ENCODE data around the gene WWP2.
"Not testable (repeated sequence)": the region's sequence is repeated elsewhere in the genome, so short reads cannot be mapped to it uniquely, and the experiment has no call there.

The WWP2 gene

DNA sequence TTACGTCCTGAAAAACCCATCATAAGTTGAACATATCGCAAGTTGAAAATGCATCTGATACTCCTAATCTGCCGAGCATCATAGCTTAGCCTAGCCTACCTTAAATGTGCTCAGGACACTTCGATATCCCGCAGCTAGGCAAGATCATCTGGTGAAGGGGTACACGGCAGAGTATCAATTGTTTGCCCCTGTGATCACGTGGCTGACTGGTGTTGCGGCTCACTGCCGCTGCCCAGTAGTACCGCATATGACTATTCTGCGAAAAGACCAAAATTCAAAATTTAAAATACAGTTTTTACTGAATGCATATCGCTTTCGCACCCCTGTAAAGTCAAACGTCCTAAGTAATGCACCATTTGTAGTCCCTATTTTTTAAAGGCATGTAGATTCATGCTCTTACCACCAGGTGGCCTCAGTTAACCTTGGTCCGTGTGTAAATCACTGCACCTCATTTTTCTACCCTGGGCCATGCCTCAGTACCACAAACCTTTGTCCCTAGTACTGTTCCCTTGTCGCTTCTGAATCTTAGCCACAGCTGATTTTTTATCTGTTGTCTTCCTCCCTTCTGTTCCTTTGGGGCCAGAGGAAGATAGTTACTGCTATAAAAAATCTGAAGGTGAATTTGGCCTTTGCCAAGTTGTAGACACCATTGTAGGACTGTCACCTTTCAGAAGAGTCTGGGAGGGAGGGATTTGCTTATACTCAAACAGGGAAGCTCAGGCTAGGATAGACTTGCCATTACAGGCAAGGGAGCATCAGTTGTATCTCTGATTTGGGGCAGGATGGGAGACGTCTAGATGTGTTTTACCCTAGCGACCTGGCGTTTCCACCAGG lies 34.4 kb downstream of the WWP2 start:
- FAIRE-seq: peak; percentile 96

DNA sequence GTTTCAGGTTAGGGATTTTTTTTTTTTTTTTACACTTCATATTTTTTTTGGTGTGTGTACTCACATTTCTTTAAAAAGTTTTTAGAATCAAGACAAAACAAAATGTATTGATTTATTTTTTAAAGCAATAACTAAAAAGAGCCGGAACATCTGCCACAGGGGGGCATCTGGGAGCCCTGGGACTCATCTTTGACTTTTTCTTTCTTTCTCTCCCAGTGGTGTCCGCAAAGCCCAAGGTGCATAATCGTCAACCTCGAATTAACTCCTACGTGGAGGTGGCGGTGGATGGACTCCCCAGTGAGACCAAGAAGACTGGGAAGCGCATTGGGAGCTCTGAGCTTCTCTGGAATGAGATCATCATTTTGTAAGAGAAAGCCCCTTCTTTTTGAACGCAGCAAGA lies 36.3 kb downstream of the WWP2 start:
- peak; percentile 91 for FAIRE-seq

DNA sequence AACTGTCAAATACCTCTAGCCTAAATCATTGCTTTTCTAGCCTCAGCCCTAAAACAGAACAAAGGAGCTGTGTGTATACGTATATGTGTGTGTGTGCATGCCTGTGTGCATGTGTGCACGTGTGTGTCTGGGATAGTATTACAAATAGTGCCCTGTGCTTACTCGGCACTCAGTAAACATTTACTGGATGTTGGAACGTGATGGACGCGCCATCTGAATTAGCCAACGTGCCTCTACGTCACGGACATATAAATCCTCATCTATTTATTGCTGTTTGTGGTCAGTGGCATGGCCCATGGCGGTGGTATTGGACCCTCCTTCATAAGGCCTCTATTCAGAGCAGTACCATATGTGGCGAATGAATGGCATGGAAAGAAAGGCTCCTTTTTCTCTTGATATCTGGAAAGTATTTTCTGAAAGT lies 37.5 kb downstream of the WWP2 start:
- FAIRE-seq: no peak

DNA sequence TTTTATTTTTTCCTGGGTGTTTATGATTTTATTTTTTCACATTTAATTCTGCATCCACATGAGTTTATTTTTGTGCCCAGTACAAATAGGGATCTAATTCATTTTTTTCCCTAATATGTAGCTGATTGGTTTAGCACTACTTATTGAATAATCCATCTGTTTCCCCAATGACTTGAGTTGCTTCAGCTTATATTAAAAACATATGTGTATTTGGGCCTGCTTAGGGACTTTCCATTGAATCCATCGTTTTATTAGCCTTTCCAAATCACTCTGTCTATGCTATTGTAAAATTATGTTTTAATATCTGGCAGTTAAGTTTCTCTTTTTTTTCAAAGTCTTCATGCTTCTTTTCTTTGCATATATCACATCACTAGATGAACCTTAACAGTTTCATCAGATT lies 42.2 kb downstream of the WWP2 start:
- peak; percentile 16 for FAIRE-seq

DNA sequence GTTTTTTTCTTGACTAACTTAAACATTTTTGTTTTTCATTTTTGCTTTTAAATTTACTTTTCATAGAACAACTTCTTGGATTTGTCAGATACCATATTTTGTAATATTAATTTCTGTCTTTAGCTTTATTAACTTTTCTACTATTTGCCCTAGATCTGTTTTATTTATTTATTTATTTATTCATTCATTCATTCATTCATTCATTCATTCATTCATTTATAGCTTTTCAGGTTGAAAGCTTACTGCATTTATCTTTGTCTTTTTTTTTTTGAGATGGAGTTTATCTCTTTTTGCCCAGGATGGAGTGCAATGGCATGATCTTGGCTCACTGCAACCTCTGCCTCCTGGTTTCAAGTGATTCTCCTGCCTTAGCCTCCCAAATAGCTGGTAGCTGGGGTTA lies 44.6 kb downstream of the WWP2 start:
- FAIRE-seq: peak; percentile 90

DNA sequence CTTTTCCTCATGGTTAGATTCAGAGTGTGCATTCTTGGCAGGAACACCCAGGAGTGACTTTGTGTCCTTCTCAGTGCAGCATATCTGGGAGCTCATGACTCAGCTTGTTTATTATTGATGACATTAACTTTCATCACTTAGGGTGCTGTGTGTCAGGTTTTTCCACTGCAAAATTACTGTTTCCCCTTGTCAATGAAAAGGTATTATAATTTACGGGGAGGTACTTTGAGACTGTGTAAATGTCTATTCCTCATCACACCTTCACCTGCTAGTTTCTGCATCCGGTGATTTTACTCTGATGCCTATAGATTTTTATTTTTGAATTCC lies 50.5 kb downstream of the WWP2 start:
- FAIRE-seq: no peak

DNA sequence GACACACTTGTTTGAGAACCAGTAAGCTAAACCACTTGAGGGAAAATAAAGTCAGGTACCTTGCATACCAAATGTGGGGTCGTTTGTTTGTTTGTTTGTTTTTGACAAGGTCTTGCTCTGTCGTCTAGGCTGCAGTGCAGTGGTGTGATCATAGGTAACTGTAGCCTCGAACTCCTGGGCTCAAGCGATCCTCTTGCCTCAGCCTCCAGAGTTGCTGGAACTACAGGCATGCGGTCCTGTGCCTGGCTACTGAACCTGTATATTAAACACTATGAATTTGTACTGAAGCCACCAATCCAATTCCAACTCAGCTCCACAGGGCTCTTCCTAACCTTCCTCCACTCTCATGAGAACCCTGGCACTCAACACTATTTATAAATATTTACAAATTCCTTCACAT lies 51.9 kb downstream of the WWP2 start:
- FAIRE-seq: no peak

DNA sequence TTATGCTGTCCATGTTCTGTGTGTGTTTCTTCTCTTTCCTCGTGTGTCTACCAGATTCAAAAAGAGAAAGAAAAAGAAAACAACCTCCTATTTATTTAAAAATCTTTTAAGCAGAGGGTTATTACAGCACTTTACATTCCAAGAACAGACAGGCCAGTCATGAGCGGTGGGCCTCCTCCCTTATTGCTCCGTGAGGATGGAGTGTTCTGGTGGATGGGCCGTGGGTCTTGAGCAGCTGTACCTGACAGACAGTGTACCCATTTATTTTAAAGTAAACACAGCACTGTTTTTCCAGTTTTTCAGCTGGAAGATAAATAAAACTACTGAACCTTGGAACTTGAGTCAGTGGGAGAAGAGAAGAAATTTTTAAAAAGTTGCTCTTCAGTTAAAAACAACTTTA lies 52.4 kb downstream of the WWP2 start:
- FAIRE-seq: no peak

DNA sequence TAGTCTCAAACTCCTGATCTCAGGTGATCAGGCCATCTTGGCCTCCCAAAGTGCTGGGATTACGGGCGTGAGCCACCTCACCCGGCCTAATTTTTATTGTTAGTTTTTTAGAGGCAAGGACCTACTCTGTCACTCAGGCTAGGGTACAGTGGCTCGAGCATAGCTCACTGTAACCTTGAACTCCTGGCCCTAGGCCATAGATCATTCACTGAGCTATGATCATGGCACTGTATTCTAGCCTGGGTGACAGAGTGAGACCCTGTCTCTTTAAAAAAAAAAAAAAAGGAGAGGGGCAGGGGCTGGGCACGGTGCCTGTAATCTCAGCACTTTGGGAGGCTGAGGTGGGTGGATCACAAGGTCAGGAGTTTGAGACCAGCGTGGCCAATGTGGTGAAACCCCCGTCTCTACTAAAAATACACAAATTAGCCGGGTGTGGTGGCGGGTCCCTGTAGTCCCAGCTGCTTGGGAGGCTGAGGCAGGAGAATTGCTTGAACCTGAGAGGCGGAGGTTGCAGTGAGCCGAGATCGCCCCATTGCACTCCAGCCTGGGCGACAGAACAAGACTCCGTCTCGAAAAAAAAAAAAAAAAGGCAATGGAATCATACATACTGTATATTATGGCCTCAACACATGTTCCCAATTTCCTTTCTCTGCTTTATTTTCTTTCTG lies 53.2 kb downstream of the WWP2 start:
- not testable (repeated sequence) for FAIRE-seq

DNA sequence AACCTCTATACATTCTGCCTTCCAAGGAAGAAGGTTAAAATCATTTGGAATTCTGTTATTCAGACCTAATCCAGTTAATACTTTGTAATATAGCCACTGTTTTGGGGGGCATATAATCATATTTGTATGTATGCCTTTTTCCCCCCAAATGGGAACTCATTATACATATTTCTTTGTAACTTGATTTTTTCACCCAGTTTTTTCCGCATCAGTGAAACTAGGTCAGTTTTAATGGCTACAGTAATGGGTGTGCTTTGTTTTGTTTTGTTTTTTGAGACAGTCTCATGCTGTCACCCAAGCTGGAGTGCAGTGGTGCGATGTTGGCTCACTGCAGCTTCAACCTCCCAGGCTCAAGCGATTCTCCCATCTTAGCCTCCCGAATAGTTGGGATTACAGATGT lies 54.9 kb downstream of the WWP2 start:
- no peak for FAIRE-seq

DNA sequence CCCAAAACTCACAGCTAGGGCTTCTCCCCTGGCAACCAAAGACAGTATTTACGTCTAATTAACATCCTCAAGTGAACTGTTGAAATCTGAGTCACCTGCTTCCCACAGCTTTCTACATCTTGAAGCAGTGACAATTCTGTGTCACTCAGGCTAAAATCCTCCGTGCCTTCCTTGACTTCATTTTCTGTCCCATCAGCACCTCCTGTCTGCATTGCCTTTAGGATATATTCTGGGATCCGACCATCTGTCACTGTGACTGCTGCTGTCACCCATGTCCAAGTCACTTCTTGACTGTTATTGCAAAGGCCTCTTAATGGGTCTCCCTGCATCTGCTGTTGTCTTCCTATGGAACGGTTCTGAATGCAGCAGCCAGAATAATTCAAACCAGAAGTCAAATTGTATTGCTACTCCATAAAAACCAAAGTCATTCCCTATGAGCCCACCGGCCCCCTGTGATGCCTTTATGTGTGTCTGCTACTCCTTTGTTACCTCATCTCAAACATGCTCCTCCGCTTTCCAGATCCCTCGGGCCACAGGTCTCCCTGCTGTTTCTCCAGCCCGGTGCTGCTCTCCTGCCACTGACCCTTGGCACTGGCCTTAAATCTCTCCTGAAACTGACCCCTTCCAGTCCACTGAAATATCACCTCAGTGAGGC lies 56.9 kb downstream of the WWP2 start:
- no peak for FAIRE-seq

DNA sequence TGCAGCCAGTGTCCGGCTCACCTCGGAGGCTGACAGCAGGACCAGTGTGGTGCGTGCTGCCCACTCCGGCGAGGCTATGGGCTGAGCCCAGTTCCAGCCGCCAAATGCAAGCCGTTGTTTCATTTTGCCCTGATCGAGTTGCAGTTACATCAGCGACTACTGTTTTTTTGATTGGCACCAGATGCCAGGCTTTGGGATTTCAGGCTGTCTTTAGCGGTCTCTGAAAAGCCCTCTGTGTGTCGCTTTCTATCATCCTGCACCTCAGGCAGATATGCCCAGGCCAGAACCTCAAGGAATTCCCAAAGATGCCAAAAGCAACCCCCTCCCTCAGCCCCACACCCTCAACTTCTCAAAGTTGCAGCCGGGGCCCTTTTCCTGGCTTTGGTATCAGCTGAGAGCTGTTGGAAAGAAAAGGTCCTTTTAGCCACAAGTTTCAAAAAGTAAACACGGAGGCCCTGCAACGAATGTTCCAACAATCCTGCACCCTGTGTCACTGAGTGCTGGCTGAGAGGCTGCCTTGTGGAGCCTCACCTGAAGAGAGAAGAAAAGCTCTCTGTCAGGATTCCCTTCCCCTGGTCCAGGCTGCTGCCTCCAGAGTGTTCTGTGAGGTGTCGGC lies 58.9 kb downstream of the WWP2 start:
- FAIRE-seq: peak; percentile 95

DNA sequence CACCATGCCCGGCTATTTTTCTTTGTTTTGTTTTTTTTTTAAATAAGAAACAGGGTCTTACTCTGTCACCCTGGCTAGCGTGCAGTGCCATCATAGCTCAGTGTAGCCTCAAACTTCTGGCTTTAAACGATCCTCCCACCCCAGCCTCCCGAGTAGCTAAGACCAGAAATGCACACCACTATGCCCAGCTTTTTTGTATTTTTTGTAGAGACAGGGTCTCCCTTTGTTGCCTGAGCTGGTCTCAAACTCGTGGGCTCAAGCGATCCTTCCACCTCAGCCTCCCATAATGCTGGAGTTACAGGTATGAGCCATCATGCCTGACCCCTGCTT lies 59.7 kb downstream of the WWP2 start:
- no peak for FAIRE-seq

DNA sequence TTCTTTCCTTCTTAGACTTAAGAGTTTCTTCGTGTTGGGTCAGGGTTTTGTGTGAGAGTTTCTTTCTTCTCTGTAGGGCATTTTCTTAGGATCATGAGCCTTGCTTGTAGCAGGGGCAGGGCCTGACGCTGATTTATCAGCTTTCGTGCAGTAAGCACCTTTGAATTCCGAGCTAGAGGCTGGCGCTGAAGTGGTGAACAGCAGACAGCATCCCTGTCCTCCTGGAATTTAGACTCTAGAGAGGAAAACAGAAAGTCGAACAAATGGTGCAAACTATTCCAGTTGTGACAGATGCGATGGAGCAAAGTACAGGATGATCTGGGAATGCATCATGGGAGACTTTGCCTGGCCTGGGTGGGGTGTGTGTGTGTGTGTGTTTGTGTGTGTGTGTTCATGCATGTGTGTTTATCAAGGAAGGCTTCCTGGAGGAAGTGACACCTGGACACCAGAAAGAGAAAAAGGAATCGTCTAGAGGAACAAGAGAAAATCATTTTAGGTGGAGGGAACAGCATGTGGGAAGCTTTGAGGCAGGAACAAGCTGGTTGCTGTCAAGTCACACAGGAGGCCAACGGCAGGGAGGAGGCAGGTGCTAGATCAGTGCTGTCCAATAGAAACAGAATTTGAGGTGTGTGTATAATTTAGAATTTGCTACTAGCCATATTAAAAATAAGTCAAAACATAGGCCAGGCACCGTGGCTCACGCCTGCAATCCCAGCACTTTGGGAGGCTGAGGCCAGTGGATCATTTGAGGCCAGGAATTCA lies 60.2 kb downstream of the WWP2 start:
- FAIRE-seq: no peak

DNA sequence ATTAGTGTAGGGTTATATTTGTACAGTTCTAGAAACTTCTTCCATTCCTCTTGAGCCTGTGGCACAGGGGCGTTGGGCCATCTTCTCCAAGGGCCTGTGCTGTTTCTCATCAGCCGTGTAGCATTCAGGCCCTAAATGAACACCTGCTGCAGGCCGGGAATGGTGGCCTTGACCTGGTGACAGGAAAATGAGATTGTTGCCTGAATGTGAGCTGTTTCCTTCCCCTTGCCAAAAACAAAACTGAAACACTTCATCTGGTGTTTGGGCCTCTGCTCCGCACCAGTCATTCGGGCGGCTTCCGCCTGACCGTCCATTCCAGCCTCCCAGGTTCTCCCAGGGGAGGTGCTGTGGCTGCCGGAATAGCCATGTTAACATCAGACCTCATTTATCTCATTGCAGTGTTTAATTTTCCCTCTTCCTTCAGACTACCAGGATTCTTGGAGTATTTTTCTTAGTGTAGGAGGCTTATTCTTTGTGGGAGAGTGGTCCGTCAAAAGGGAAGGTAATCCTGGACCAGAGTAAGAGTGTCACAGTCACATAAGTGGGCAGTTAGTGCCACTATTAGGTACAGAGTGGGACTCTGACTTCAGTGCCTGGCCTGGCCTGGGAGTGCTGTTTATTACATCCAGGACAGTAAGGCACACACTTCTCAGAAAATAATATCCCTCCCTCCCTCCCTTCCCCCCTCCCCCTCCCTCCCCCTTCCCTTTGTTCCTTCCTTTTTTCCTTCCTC lies 61.9 kb downstream of the WWP2 start:
- no peak for FAIRE-seq

DNA sequence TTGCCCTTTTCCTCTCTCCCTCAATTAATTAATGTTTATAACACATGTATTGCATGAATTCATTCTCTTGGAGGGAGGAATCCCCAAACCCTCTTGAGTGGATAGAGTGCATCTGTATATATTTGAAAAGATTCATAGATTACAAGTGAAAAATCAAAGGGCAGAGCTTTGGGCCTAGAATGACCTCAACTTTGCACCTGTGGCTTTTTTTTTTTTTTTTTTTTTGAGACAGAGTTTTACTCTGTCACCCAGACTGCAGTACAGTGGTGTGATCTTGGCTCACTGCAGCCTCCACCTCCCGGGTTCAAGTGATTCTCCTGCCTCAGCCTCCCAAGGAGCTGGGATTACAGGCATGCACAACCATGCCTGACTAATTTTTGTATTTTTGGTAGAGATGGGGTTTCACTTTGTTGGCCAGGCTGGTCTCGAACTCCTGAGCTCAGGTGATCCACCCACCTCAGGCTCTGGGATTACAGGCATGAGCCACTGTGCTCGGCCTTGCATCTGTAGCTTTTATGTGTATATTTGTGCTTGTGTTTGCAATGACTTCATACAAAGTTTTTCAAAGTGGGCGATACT lies 62.5 kb downstream of the WWP2 start:
- not testable (repeated sequence) for FAIRE-seq

DNA sequence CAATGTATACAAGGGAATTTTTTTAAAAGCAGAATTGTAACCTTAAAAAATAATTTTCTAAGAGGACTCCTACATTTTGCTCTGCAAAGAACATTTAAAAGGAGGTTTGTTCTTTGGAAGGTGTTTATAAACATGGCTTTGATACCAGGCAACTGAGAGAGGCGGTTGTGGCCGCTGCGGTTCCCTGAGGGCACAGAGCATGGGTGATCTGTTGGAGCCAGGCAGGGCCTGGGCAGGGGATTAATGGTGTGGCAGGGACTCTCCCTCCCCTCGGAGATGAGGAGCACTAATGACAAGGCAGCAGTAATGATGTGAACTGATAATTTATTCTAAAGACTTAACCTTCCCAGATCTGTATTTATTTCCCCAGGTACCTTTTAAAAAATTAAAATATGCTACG lies 65.4 kb downstream of the WWP2 start:
- FAIRE-seq: no peak

DNA sequence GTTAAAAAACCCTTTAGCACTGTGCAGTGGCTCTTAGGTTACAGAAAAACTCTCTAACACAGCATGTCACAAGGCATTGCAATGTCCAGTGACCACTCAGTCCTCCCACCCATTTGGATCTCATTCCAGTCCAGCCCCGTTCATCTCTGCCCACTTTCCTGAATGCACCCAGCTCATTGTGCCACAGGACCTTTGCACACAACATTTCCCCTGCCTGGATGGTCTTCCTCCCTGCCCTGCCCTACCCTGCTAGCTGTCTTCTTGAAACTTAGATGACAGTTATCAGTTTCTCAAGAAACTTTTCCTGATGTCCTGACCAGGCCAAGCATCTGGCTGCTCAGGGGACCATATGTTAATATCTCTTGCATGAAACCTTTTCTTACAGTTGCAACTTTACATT lies 67.2 kb downstream of the WWP2 start:
- FAIRE-seq: no peak

DNA sequence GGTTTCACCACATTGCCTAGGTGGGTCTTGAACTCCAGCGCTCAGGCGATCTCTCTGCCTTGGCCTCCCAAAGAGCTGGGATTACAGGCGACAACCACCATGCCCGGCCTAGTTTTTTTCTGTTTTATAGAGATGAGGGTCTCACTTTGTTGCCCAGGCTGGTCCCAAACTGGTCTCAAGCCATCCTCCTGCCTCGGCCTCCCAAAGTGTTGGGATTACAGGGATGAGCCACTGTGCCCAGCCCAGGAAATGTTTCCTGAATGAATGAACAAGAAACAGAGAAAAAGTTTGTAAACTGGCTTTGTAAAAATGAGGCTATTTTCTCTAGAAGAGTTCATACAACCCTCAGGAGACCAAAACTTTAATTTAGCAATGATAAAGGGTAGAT lies 68.0 kb downstream of the WWP2 start:
- FAIRE-seq: no peak

DNA sequence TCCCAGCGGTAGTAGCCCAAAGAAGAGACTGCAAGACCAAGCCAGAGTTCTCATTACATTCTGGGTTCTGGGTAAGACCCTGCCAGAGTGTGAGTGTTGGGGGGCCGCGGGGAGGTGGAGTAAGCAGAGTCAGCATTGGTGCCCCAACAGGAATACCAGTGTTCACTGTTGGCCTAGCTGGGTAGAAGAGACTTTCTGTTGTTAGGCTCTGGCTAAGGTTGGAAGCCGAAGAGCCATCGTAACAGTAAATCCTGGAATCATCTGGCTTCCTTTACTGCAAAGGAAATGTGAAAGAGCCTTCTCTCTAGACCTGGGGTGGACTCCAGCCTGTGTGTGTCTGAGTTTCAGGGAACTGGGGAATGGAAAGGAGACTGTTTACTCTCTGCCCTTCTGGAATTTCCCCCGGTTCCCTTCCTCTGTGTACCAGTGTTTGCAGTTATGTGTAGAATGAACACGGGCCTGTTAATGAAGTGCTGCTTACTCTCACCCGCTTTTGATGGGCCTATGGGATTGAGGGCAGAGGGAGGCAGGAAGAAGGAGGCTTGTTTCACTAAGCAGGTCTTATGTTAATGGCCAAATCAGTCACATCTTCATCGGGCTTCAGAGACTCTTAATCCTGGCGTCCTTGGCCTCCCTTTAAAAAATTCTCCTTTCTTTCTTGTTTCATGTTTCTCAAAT lies 68.5 kb downstream of the WWP2 start:
- FAIRE-seq: no peak
